ENCODE results near the gene APEH. TPM values are rescaled to one million over a fixed set of nuclear protein-coding genes. Genes with fewer than 3 reads are reported as not detected.

The APEH gene
- total and polyA plus RNA-seq, 4 experiments from 2014 or later: 100 to 140 (median 133) TPM

DNA sequence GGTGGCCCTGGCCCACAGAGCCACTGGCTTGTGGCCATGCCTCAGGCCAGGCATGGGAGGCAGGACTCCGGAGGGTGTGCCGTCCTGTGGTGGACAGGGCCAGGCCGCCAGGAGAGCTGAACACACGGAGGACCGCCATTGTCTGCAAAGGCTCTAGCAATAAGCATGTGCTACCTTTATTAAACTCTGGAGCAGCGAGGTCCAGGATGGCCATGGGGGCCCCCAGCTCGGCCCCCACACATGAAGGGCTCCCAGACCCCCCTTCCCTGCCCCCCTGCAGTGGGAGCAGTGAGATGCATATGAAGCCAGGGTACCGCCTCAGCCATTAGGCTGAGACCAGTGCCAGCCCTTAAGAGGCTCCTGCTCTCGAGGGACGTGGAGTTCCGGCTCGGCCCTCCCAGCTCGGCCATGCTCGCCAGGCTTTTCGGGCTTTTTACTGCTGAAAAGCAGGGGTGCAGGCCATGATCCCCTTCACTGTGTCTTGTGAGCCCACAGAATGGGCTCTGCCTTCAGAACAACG lies 42.6 kb downstream of the APEH start:
- H3K9me3 ChIP-seq (ENCODE audit: control insufficient read depth in 1 of 2, low read length in 2 of 2): no peaks in the 10 kb centered on the region
- peaks cover 6% of the 10 kb centered on the region for H3K36me3 ChIP-seq (ENCODE audit: insufficient read depth, low read length)
- ChIA-PET POLR2A (ENCODE audit: partially characterized antibody) (no interaction called here), CTCF (ENCODE audit: partially characterized antibody) (no interaction called here)
- H3K27me3 ChIP-seq (ENCODE audit: insufficient read depth, low read length): no peaks in the 10 kb centered on the region
- peak in 1 of 5 donors; percentile 21 for DNase-seq
- H3K27me3 Mint-ChIP-seq: no peaks in the 10 kb centered on the region
- no peak overlapping the region for H3K4me3 ChIP-seq (ENCODE audit: low read length in 2 of 2)
- intact Hi-C loops (cut with micrococcal nuclease): no loop called here
- no peak overlapping the region for H3K27ac ChIP-seq (ENCODE audit: low read depth, low read length)
- H3K36me3 Mint-ChIP-seq: peaks cover 0 to 21% of the 10 kb centered on the region in 2 donors
- H3K27ac Mint-ChIP-seq: no peak overlapping the region
- no peaks in the 10 kb centered on the region for H3K9me3 Mint-ChIP-seq
- peaks cover 8 to 32% (median 22%) of the 10 kb centered on the region in 4 donors for H3K4me1 Mint-ChIP-seq
- no peak overlapping the region for H3K4me3 Mint-ChIP-seq
- H3K4me1 ChIP-seq (ENCODE audit: insufficient read depth, low read length): peaks cover 25% of the 10 kb centered on the region

GRCh38 chr3:49717211-49717958 lies 43.2 kb downstream of the APEH start:
- peak in 1 of 5 donors; percentile 24 for DNase-seq
- Histone ChIP-seq H3K4me1 (ENCODE audit: insufficient read depth, low read length) (peaks cover 26% of the 10 kb centered on the region), H3K27me3 (ENCODE audit: insufficient read depth, low read length) (no peaks in the 10 kb centered on the region), H3K36me3 (ENCODE audit: insufficient read depth, low read length) (peaks cover 12% of the 10 kb centered on the region), H3K9me3 (ENCODE audit: control insufficient read depth in 1 of 2, low read length in 2 of 2) (no peaks in the 10 kb centered on the region), H3K27ac (ENCODE audit: low read depth, low read length) (no peak overlapping the region), H3K4me3 (ENCODE audit: low read length in 2 of 2) (no peak overlapping the region)
- H3K27me3 Mint-ChIP-seq: no peaks in the 10 kb centered on the region
- ChIA-PET CTCF (ENCODE audit: partially characterized antibody) (interaction anchor here (2.7 kb wide), 1 partner anchor 13 kb away, joined by 9 read pairs; no protein-coding TSS in a partner anchor), POLR2A (ENCODE audit: partially characterized antibody) (interaction anchor here (0.6 to 1.0 kb wide), 2 partner anchors 11 to 122 kb away, joined by 3 read pairs; no protein-coding TSS in a partner anchor)
- intact Hi-C loops (cut with micrococcal nuclease): no loop called here
- peak overlapping the region in 4 of 8 donors; percentile 21 to 46 (median 26) for H3K4me3 Mint-ChIP-seq
- no peaks in the 10 kb centered on the region for H3K9me3 Mint-ChIP-seq
- peaks cover 8 to 33% (median 22%) of the 10 kb centered on the region in 4 donors for H3K4me1 Mint-ChIP-seq
- H3K36me3 Mint-ChIP-seq: peaks cover 0 to 25% of the 10 kb centered on the region in 2 donors
- no peak overlapping the region for H3K27ac Mint-ChIP-seq

DNA sequence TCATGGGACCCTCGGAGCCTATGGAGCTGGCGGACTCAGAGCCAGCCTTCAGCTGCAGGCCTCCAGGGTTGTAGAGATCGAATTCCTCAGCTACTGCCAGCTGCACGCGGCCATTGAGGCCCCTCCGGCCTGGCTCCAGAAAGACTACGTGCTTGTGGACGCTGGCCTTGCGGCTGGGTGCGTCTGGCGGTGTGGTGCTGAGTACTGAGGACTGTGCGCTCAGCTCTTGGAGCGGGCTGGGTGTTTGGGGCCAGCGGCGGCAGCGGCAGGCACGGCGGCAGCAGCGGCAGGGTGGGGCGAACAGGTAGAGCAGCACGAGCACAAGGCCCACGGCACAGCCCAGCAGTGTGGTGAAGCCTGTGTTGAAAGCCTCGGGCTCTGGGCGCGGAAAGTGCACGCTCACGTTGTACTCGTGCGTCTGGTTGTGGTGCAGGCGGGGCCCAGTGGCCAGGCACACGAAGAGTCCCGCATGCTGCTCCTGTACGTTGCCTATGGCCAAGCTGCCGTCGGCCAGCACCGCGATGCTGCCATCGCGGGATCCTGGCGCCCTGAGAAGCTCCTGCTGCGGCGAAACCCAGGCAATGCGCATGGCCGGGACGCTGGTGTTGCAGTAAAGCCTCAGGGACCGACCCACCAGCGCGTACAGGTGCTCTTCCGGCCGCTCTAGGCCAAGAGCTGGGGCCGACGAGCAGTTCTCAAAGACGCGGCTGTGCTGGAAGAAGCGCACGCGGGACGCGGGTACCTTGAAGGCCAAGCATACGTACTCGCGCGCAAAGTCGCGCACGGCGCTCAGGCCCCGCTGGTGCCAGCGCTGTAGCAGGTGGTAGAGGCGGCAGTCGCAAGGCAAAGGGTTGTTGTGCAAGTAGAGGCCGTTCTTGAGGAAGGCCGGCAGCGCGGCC lies 44.1 kb downstream of the APEH start:
- CTCF ChIA-PET (ENCODE audit: partially characterized antibody): interaction anchor here (1.1 to 2.7 kb wide), 4 partner anchors 11 to 179 kb away, joined by 3 to 9 read pairs (median 4); no protein-coding TSS in a partner anchor
- peak overlapping the region in 4 of 7 donors; percentile 65 to 93 (median 78) for H3K27ac Mint-ChIP-seq
- H3K4me3 ChIP-seq (ENCODE audit: low read length in 2 of 2): peak overlapping the region in 1 of 2 donors; percentile 74
- no peaks in the 10 kb centered on the region for H3K9me3 ChIP-seq (ENCODE audit: control insufficient read depth in 1 of 2, low read length in 2 of 2)
- peaks cover 0 to 31% of the 10 kb centered on the region in 2 donors for H3K36me3 Mint-ChIP-seq
- H3K36me3 ChIP-seq (ENCODE audit: insufficient read depth, low read length): peaks cover 15% of the 10 kb centered on the region
- peaks cover 0 to 2% (median 0%) of the 10 kb centered on the region in 8 donors for H3K9me3 Mint-ChIP-seq
- no peaks in the 10 kb centered on the region for H3K27me3 Mint-ChIP-seq
- POLR2A ChIA-PET (ENCODE audit: partially characterized antibody): interaction anchor here (0.6 to 3.0 kb wide), 11 partner anchors 12 to 303 kb away, joined by 3 to 24 read pairs (median 4); partner anchors contain the start of genes INKA1, IP6K1, TRAIP and UBA7
- intact Hi-C loops (cut with micrococcal nuclease): loop anchor here (2.0 kb wide), 2 partner anchors 29 to 85 kb away; partner anchors contain the start of genes INKA1, MST1 and RNF123
- no peaks in the 10 kb centered on the region for H3K27me3 ChIP-seq (ENCODE audit: insufficient read depth, low read length)
- no peak overlapping the region for H3K27ac ChIP-seq (ENCODE audit: low read depth, low read length)
- H3K4me1 Mint-ChIP-seq: peaks cover 12 to 41% (median 23%) of the 10 kb centered on the region in 4 donors
- H3K4me3 Mint-ChIP-seq: peak overlapping the region; percentile 90 to 97 (median 92)
- no peak for DNase-seq
- peaks cover 28% of the 10 kb centered on the region for H3K4me1 ChIP-seq (ENCODE audit: insufficient read depth, low read length)

DNA sequence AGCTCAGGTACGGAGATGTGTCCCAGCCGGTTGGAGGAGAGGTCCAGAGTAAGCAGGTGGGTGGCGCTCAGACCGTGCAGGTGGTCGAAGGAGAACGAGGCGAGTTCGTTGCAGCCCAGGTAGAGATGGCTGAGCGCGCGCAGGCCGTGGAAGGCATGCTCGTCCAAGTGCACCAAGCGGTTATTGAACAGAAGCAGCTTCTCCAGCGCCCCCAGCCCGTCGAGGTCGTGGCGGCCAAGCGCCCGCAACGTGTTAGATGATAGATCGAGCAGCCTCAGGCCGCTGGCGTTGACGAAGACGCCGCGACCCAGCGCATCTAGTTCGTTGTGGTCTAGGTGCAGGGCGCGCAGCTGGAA lies 44.7 kb downstream of the APEH start:
- Histone ChIP-seq H3K27ac (ENCODE audit: low read depth, low read length) (peak overlapping the region; percentile 50), H3K9me3 (ENCODE audit: control insufficient read depth in 1 of 2, low read length in 2 of 2) (no peaks in the 10 kb centered on the region)
- no peaks in the 10 kb centered on the region for H3K27me3 Mint-ChIP-seq

DNA sequence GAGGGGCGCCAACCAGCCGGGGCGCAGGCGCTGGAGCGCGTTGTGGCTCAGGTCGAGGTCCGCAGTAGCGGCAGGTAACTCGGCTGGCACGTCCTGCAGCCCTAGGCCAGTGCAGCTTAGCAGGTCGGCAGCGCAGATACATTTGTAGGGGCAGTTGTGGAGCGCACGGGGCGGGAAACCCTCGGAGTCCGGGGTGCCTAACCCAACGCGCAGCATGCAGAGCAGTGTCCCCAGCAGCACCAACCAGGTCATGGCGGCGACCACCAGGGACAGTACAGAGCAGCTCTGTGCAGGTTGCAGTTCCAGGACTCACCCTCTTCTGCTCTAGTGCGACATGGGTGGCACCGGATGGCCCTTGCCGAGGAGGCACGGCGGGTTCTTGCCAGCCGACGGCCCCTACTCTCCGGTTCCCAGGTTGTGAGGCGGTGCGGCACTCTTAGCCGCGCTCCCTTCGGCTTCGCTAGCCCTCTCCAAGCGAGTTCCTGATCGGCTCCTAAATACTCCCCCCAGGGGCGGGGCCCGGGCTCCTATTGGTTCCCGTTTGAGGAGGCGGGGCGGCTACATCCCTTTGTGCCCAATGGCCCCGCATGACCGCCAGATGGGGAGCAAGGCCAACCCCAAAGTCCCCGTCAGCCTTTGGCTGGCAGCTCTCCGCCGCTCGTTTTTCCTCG lies 45.2 kb downstream of the APEH start, which contains the start of gene AMIGO3:
TSS of gene AMIGO3 (minus strand) at position 471 of the 671 bp plus-strand sequence. CDS start at position 252, 219 bp downstream.
- peaks cover 27% of the 10 kb centered on the region for H3K4me1 ChIP-seq (ENCODE audit: insufficient read depth, low read length)
- peaks cover 0 to 2% (median 0%) of the 10 kb centered on the region in 8 donors for H3K9me3 Mint-ChIP-seq
- H3K27me3 Mint-ChIP-seq: no peaks in the 10 kb centered on the region
- H3K36me3 ChIP-seq (ENCODE audit: insufficient read depth, low read length): peaks cover 15% of the 10 kb centered on the region
- H3K27ac ChIP-seq (ENCODE audit: low read depth, low read length): peak within 1 kb of the TSS; percentile 50
- peak within 1 kb of the TSS; percentile 47 to 74 for H3K4me3 ChIP-seq (ENCODE audit: low read length in 2 of 2)
- H3K27ac Mint-ChIP-seq: peak within 1 kb of the TSS; percentile 92 to 96 (median 94)
- H3K4me3 Mint-ChIP-seq: peak within 1 kb of the TSS; percentile 90 to 97 (median 92)
- ChIA-PET POLR2A (ENCODE audit: partially characterized antibody) (interaction anchor here (0.9 to 3.0 kb wide), 12 partner anchors 13 to 707 kb away, joined by 3 to 24 read pairs (median 4); partner anchors contain the start of genes INKA1, IP6K1, TRAIP and UBA7), CTCF (ENCODE audit: partially characterized antibody) (interaction anchor here (0.6 to 2.7 kb wide), 6 partner anchors 10 to 180 kb away, joined by 3 to 9 read pairs (median 4); partner anchors contain the start of gene INKA1)
- H3K9me3 ChIP-seq (ENCODE audit: control insufficient read depth in 1 of 2, low read length in 2 of 2): no peaks in the 10 kb centered on the region
- peaks cover 0 to 39% of the 10 kb centered on the region in 2 donors for H3K36me3 Mint-ChIP-seq
- H3K27me3 ChIP-seq (ENCODE audit: insufficient read depth, low read length): no peaks in the 10 kb centered on the region
- DNase-seq: peak; percentile 86 to 95 (median 89)
- peaks cover 14 to 49% (median 26%) of the 10 kb centered on the region in 4 donors for H3K4me1 Mint-ChIP-seq
- intact Hi-C loops (cut with micrococcal nuclease): loop anchor here (2.0 kb wide), 2 partner anchors 31 to 83 kb away; partner anchors contain the start of genes INKA1, MST1 and RNF123

More for the DNA sequence above, 44.7 kb downstream of the APEH start:
- Histone ChIP-seq H3K36me3 (ENCODE audit: insufficient read depth, low read length) (peaks cover 15% of the 10 kb centered on the region), H3K4me3 (ENCODE audit: low read length in 2 of 2) (peak overlapping the region; percentile 47 to 74), H3K27me3 (ENCODE audit: insufficient read depth, low read length) (no peaks in the 10 kb centered on the region), H3K4me1 (ENCODE audit: insufficient read depth, low read length) (peaks cover 25% of the 10 kb centered on the region)
- ChIA-PET CTCF (ENCODE audit: partially characterized antibody) (interaction anchor here (1.1 to 2.7 kb wide), 5 partner anchors 10 to 179 kb away, joined by 3 to 9 read pairs (median 6); partner anchors contain the start of gene INKA1), POLR2A (ENCODE audit: partially characterized antibody) (interaction anchor here (0.9 to 3.0 kb wide), 9 partner anchors 13 to 303 kb away, joined by 3 to 24 read pairs (median 4); partner anchors contain the start of genes INKA1, IP6K1, TRAIP and UBA7)
- peak overlapping the region in 5 of 7 donors; percentile 68 to 96 (median 93) for H3K27ac Mint-ChIP-seq
- peaks cover 0 to 36% of the 10 kb centered on the region in 2 donors for H3K36me3 Mint-ChIP-seq
- no peak for DNase-seq
- H3K4me3 Mint-ChIP-seq: peak overlapping the region; percentile 90 to 97 (median 92)
- H3K4me1 Mint-ChIP-seq: peaks cover 12 to 47% (median 24%) of the 10 kb centered on the region in 4 donors
- peaks cover 0 to 2% (median 0%) of the 10 kb centered on the region in 8 donors for H3K9me3 Mint-ChIP-seq
- intact Hi-C loops (cut with micrococcal nuclease): loop anchor here (2.0 kb wide), 2 partner anchors 30 to 84 kb away; partner anchors contain the start of genes INKA1, MST1 and RNF123

All from CD4-positive, alpha-beta memory T cell (primary cell).